Cardiac fibroblast (primary cell): ENCODE results near the gene RBP2.

ENCODE experiments used
- DNase-seq, 2 donors: peaks; one replicate each; pipeline versions ENCODE4 v3.0.0 to v3.0.0-alpha.2; 2010; ENCODE audit warnings: low read depth in 2 of 2
- H3K4me3 ChIP-seq, 2 donors: replicated peaks in 1 of 2; 1 replicate in 1 of 2; 2 replicates in 1 of 2; pipeline ENCODE4 v1.5.1; 2011; ENCODE audit warnings: low read depth in 2 of 2, low read length in 2 of 2, mild to moderate bottlenecking in 2 of 2, moderate library complexity in 1 of 2
- TF ChIP-seq, protein P1 (sequence below): IDR thresholded peaks from one replicate; pipeline ENCODE4 v1.5.1; 2011; ENCODE audit warnings: low read depth, mild to moderate bottlenecking, low read length, inconsistent platforms

The RBP2 gene

DNA sequence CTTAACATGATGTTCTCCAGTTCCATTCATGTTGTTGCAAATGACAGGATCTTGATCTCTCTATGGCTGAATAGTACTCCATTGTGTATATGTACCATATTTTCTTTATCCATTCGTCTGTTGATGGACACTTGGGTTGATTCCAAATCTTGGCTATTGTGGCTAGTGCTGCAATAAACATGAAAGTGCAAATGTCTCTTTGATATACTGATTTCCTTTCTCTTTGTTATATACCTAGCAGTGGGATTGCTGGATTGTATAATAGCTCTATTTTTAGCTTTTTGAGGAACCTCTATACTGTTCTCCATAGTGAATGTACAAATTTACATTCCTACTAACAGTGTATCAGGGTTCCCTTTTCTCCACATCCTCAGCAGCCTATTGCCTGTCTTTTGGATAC, 5.9 kb upstream of the RBP2 start:
- TF ChIP-seq, protein P1, sequence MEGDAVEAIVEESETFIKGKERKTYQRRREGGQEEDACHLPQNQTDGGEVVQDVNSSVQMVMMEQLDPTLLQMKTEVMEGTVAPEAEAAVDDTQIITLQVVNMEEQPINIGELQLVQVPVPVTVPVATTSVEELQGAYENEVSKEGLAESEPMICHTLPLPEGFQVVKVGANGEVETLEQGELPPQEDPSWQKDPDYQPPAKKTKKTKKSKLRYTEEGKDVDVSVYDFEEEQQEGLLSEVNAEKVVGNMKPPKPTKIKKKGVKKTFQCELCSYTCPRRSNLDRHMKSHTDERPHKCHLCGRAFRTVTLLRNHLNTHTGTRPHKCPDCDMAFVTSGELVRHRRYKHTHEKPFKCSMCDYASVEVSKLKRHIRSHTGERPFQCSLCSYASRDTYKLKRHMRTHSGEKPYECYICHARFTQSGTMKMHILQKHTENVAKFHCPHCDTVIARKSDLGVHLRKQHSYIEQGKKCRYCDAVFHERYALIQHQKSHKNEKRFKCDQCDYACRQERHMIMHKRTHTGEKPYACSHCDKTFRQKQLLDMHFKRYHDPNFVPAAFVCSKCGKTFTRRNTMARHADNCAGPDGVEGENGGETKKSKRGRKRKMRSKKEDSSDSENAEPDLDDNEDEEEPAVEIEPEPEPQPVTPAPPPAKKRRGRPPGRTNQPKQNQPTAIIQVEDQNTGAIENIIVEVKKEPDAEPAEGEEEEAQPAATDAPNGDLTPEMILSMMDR, result no peak
- H3K4me3 ChIP-seq, result no peak overlapping the region
- no peak for DNase-seq

DNA sequence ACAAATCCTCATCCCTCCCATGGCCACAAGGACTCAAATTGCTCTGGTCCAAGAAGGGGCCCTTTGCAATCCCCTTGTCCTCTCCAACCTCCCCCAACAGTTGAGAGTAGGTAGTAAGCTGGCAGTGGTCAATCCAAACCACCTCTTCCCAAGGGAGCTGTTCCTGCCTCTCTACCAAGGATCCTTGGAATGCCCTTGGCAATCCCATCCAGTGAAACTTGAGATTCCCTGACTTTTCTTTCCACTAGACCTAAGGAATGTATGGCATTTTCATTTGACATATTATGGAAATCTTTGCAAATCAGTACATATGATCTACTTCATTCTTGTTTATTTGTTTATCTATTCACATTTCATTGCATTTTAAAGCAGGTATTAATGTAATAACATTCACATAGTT, 4.8 kb upstream of the RBP2 start:
- H3K4me3 ChIP-seq, result no peak overlapping the region
- DNase-seq, result no peak
- TF ChIP-seq, protein P1, result no peak

DNA sequence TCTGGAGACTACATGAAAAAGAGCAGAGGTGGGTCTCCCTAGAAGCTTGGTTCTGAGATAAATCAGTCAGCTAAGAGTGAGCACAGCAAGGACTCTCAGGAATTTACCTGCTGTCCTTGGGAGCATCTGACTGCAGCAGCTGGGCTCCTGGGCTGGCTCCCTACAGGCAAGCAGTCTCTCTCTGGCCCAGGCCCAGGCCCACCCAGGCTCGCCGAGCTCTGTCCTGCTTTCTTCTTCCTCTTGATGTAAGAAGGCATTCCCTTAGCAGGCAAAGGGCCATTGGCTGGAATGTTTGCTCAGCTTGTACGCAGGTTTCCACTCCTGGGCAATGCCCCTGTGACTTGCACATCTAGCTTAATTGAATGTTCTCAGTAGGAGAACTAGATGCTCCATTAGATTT, 4.3 kb upstream of the RBP2 start:
- H3K4me3 ChIP-seq, result no peak overlapping the region
- TF ChIP-seq, protein P1, result no peak

DNA sequence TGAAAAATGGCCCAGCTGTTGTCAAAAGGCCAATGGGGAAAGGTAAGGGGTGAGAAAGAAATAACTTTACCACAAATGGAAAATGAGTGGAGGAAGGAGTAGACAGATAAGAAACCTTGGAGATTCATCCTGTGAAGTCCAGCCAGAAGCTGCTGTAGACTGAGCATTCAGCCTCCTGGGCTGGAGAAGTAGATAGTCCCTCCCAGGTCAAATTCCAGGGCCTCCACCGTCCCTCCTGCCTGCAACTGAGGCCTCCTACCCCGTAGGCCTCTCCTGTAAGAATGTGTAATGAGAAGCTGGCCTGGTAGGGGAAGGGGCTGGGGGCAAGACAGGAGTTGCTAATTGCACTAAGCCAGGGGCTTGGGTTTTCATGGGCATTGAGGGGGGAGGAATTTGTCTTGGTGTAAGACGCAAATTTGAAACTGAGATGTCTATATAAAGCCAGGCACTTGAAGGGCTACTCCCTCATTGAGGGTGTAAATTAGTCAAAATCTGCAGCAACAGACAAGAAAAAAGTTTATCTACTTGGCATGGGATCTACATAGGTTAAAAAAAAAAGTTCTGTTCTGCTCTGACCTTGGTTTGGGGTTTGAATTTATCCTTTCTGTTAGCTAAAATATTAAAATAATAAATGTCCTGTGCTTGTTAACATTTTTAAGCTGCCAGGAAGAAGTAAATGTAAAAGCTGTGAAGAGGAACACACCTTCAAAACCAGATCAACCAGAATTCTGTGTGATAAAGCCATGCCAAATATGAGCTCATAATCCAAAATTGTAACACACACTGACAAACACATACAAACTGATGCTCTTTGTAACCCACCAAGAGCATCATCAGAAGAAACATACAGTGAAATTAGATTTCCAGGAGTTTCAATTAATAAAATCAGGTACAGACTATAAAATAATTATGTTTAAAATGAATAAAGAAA, 1.7 kb upstream of the RBP2 start:
- TF ChIP-seq, protein P1, result no peak
- no peak overlapping the region for H3K4me3 ChIP-seq
- no peak for DNase-seq

More for the DNA sequence above, 4.3 kb upstream of the RBP2 start:
- no peak for DNase-seq

DNA sequence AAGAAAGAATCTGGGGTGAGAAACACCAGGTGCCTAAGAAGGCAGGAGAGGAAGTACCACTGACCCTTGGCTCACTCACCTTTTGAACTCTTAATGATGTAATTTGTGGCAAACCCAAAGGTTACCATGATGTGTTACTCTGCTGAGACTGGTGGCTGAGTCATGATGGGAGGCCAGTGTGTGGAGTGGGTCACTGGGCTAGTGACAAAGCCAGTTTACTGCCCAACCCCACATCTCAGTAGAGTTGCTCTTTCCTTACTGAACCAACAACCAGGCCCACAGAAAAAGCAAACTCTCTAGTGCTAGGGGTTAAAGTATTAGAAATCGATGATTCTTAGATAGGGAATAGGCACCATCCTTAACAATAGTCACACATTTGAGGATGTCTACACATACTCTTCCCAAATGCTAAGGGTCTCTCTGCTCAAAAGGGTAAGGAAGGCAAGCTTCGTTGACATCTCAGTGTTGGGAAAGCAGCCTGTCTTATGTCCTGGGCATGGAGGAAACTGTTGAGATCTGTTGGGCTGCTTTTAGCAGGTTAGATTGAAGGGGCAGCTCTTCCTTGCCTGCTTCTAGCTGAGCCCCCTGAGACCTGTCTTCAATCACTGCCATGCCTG, 3.1 kb downstream of the RBP2 start:
- no peak overlapping the region for H3K4me3 ChIP-seq
- TF ChIP-seq, protein P1, result no peak
- no peak for DNase-seq

DNA sequence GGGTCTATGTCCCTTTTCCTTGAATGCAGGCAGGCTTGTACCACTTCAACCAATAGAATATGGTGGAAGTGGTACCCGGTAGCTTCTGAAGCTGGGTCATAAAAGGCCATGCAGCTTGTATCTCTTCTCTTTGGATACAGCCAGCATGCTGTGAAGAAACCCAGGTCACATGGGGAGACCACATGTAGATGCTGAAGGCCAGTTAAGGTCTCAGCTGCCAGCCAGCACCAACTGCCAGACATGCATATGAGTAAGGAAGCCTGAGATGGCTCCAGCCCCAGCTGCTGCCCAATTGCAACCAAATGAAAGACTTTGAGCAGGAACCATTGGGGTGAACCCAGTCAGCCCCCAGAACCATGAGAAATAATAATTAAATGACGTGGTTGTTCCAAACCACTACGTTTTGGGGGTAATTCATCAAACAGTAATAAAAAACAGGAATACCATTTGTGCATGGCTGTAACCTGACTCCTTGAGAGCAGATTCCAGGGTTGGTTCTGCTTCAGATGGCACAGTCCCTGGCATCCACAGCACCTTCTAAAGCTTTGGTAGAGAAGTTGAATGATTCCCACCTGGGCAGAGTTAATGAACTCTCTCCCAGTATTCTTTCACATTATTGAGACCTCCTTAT, 3.8 kb downstream of the RBP2 start:
- no peak overlapping the region for H3K4me3 ChIP-seq
- TF ChIP-seq, protein P1, result no peak
- DNase-seq, result no peak
